HCT116 (cell line): ENCODE measurements around the gene FGF18.

Experiments
- CEBPB ChIP-seq: IDR thresholded peaks from 2 replicates; pipeline ENCODE4 v1.6.1; 2012; ENCODE audit warnings: low read depth
- EZH2 ChIP-seq: fragments of 200-600 bp; sonication (generic); IDR thresholded peaks from 2 replicates; pipeline ENCODE4 v1.6.1; 2017; ENCODE audit warnings: antibody characterized with exemption, mixed run types
- EZH2phosphoT487 ChIP-seq: fragments of 200-600 bp; IDR thresholded peaks from 2 replicates; pipeline ENCODE4 v1.6.1; 2018; ENCODE audit warnings: antibody characterized with exemption, borderline replicate concordance
- JUND ChIP-seq: IDR thresholded peaks from 2 replicates; pipeline ENCODE4 v1.6.1; 2012
- POLR2A ChIP-seq: IDR thresholded peaks from 2 replicates; pipeline ENCODE4 v1.7.0; 2011; ENCODE audit warnings: borderline replicate concordance; ENCODE audit not compliant: insufficient read depth, insufficient read length; ENCODE audit errors: extremely low read depth
- RAD21 ChIP-seq: IDR thresholded peaks from 2 replicates; pipeline ENCODE4 v1.6.1; 2012; ENCODE audit warnings: low read depth, mild to moderate bottlenecking
- SP1 ChIP-seq: IDR thresholded peaks from 2 replicates; pipeline ENCODE4 v1.6.1; 2012; ENCODE audit warnings: low read depth
- SRF ChIP-seq: IDR thresholded peaks from 2 replicates; pipeline ENCODE4 v1.6.1; 2012; ENCODE audit warnings: low read depth
- ZNF274 ChIP-seq: fragments of 200-500 bp; sonication (Bioruptor generic); IDR thresholded peaks from 2 replicates; pipeline ENCODE4 v1.6.1; 2014; ENCODE audit warnings: mild to moderate bottlenecking, low read depth, low read length, inconsistent platforms
- TF ChIP-seq, protein P1 (sequence below), 3 experiments: fragments of 200-600 bp in 1 of 3; sonication (generic) in 1 of 3; IDR thresholded peaks in 2 of 3; conservative IDR thresholded peaks in 1 of 3; 2 replicates each; pipeline ENCODE4 v1.5.1; 2012 to 2017; ENCODE audit warnings: low read depth in 2 of 3, low read length in 2 of 3, antibody characterized with exemption in 1 of 3, borderline replicate concordance in 1 of 3, control low read depth in 1 of 3, mild to moderate bottlenecking in 1 of 3, mixed read lengths in 1 of 3, mixed run types in 1 of 3, moderate library complexity in 1 of 3; ENCODE audit not compliant: insufficient read depth in 1 of 3
- TF ChIP-seq, protein P2 (sequence below): IDR thresholded peaks from 2 replicates; pipeline ENCODE4 v1.6.1; 2012; ENCODE audit warnings: low read depth
- TF ChIP-seq, protein P3 (sequence below): IDR thresholded peaks from 2 replicates; pipeline ENCODE4 v1.6.1; 2011; ENCODE audit warnings: mild to moderate bottlenecking, low read length, moderate library complexity; ENCODE audit not compliant: insufficient replicate concordance; ENCODE audit errors: extremely low read depth
- TF ChIP-seq, protein P4 (sequence below): IDR thresholded peaks from 2 replicates; pipeline ENCODE4 v1.6.1; 2012

DNA sequence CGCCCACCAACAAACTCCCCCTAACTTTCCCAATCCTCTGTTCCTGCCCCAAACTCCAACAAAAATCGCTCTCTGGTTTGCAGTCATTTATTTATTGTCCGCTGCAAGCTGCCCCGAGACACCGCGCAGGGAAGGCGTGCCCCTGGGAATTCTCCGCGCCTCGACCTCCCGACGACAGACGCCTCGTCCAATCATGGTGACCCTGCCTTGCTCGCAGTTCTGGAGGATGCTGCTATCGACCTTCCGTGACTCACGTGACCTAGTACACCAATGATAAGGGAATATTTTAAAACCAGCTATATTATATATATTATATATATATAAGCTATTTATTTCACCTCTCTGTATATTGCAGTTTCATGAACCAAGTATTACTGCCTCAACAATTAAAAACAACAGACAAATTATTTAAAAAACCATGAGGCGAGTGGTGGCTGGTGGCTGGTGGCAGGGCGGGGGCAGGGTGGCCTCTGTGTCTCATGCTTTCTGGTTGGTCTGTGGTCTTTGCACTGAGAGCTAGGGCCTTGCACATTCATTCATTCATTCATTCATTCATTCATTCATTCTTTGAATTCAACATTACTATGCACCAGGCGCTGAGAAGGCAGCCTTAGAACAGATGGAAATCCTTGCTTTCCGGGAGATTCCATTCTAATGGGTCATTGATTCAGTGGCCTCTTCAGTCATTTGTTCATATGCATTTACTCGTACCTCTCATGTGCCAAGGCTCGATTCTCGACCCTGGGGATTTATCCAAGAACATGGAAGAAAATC is 37.9 kb downstream of the FGF18 start:
- TF ChIP-seq RAD21 (no peak), ZNF274 (no peak), JUND (no peak), EZH2 (no peak), POLR2A (no peak), EZH2phosphoT487 (no peak), SP1 (no peak), CEBPB (no peak), SRF (no peak)
- TF ChIP-seq, protein P1, sequence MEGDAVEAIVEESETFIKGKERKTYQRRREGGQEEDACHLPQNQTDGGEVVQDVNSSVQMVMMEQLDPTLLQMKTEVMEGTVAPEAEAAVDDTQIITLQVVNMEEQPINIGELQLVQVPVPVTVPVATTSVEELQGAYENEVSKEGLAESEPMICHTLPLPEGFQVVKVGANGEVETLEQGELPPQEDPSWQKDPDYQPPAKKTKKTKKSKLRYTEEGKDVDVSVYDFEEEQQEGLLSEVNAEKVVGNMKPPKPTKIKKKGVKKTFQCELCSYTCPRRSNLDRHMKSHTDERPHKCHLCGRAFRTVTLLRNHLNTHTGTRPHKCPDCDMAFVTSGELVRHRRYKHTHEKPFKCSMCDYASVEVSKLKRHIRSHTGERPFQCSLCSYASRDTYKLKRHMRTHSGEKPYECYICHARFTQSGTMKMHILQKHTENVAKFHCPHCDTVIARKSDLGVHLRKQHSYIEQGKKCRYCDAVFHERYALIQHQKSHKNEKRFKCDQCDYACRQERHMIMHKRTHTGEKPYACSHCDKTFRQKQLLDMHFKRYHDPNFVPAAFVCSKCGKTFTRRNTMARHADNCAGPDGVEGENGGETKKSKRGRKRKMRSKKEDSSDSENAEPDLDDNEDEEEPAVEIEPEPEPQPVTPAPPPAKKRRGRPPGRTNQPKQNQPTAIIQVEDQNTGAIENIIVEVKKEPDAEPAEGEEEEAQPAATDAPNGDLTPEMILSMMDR (IDR thresholded peaks at IDR 0.05 in 2 of 3, conservative IDR thresholded peaks at IDR 0.05 in 1 of 3; ENCODE audit: borderline replicate concordance in 1 of 3, insufficient read depth in 1 of 3, low read depth in 2 of 3, low read length in 2 of 3): no peak
- TF ChIP-seq, protein P2, sequence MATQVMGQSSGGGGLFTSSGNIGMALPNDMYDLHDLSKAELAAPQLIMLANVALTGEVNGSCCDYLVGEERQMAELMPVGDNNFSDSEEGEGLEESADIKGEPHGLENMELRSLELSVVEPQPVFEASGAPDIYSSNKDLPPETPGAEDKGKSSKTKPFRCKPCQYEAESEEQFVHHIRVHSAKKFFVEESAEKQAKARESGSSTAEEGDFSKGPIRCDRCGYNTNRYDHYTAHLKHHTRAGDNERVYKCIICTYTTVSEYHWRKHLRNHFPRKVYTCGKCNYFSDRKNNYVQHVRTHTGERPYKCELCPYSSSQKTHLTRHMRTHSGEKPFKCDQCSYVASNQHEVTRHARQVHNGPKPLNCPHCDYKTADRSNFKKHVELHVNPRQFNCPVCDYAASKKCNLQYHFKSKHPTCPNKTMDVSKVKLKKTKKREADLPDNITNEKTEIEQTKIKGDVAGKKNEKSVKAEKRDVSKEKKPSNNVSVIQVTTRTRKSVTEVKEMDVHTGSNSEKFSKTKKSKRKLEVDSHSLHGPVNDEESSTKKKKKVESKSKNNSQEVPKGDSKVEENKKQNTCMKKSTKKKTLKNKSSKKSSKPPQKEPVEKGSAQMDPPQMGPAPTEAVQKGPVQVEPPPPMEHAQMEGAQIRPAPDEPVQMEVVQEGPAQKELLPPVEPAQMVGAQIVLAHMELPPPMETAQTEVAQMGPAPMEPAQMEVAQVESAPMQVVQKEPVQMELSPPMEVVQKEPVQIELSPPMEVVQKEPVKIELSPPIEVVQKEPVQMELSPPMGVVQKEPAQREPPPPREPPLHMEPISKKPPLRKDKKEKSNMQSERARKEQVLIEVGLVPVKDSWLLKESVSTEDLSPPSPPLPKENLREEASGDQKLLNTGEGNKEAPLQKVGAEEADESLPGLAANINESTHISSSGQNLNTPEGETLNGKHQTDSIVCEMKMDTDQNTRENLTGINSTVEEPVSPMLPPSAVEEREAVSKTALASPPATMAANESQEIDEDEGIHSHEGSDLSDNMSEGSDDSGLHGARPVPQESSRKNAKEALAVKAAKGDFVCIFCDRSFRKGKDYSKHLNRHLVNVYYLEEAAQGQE: no peak
- TF ChIP-seq, protein P3, sequence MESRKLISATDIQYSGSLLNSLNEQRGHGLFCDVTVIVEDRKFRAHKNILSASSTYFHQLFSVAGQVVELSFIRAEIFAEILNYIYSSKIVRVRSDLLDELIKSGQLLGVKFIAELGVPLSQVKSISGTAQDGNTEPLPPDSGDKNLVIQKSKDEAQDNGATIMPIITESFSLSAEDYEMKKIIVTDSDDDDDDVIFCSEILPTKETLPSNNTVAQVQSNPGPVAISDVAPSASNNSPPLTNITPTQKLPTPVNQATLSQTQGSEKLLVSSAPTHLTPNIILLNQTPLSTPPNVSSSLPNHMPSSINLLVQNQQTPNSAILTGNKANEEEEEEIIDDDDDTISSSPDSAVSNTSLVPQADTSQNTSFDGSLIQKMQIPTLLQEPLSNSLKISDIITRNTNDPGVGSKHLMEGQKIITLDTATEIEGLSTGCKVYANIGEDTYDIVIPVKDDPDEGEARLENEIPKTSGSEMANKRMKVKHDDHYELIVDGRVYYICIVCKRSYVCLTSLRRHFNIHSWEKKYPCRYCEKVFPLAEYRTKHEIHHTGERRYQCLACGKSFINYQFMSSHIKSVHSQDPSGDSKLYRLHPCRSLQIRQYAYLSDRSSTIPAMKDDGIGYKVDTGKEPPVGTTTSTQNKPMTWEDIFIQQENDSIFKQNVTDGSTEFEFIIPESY: no peak
- TF ChIP-seq, protein P4, sequence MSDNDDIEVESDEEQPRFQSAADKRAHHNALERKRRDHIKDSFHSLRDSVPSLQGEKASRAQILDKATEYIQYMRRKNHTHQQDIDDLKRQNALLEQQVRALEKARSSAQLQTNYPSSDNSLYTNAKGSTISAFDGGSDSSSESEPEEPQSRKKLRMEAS: no peak
